Measurements from ENCODE around the gene DRICH1.
"Not testable (repeated sequence)": the region's sequence is repeated elsewhere in the genome, so short reads cannot be mapped to it uniquely, and the experiment has no call there.

DNA sequence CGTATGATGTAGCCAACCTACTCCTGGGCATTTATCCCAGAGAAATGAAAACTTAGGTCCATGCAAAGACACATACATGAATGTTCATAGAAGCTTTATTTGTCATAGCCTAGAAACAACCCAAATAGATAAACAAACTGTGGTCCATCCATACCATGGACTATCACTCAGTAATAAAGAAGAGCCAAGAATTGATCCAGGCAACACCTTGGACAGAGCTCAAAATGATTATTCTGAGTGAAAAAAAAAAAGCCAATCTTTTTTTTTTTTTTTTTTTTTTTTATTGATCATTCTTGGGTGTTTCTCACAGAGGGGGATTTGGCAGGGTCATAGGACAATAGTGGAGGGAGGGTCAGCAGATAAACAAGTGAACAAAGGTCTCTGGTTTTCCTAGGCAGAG, 71.9 kb downstream of the DRICH1 start:
- TF ChIP-seq, protein P1, sequence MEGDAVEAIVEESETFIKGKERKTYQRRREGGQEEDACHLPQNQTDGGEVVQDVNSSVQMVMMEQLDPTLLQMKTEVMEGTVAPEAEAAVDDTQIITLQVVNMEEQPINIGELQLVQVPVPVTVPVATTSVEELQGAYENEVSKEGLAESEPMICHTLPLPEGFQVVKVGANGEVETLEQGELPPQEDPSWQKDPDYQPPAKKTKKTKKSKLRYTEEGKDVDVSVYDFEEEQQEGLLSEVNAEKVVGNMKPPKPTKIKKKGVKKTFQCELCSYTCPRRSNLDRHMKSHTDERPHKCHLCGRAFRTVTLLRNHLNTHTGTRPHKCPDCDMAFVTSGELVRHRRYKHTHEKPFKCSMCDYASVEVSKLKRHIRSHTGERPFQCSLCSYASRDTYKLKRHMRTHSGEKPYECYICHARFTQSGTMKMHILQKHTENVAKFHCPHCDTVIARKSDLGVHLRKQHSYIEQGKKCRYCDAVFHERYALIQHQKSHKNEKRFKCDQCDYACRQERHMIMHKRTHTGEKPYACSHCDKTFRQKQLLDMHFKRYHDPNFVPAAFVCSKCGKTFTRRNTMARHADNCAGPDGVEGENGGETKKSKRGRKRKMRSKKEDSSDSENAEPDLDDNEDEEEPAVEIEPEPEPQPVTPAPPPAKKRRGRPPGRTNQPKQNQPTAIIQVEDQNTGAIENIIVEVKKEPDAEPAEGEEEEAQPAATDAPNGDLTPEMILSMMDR (IDR thresholded peaks at IDR 0.05) = not testable (repeated sequence)
- TF ChIP-seq RCOR1 (IDR thresholded peaks at IDR 0.05; ENCODE audit: low read length); RAD21 (IDR thresholded peaks at IDR 0.05; ENCODE audit: low read length); EZH2phosphoT487 (IDR thresholded peaks at IDR 0.05; ENCODE audit: borderline replicate concordance, low read depth): not testable (repeated sequence)
- TF ChIP-seq, protein P2, sequence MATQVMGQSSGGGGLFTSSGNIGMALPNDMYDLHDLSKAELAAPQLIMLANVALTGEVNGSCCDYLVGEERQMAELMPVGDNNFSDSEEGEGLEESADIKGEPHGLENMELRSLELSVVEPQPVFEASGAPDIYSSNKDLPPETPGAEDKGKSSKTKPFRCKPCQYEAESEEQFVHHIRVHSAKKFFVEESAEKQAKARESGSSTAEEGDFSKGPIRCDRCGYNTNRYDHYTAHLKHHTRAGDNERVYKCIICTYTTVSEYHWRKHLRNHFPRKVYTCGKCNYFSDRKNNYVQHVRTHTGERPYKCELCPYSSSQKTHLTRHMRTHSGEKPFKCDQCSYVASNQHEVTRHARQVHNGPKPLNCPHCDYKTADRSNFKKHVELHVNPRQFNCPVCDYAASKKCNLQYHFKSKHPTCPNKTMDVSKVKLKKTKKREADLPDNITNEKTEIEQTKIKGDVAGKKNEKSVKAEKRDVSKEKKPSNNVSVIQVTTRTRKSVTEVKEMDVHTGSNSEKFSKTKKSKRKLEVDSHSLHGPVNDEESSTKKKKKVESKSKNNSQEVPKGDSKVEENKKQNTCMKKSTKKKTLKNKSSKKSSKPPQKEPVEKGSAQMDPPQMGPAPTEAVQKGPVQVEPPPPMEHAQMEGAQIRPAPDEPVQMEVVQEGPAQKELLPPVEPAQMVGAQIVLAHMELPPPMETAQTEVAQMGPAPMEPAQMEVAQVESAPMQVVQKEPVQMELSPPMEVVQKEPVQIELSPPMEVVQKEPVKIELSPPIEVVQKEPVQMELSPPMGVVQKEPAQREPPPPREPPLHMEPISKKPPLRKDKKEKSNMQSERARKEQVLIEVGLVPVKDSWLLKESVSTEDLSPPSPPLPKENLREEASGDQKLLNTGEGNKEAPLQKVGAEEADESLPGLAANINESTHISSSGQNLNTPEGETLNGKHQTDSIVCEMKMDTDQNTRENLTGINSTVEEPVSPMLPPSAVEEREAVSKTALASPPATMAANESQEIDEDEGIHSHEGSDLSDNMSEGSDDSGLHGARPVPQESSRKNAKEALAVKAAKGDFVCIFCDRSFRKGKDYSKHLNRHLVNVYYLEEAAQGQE (IDR thresholded peaks at IDR 0.05; ENCODE audit: low read depth, low read length) = not testable (repeated sequence)
